ENCODE results near the gene DEFB129. TPM values are rescaled to one million over a fixed set of nuclear protein-coding genes. Genes with fewer than 3 reads are reported as not detected.
A peak's percentile ranks its signal among the peaks of the same experiment; 100 is the strongest.

DEFB129 gene
- total and polyA plus RNA-seq, 10 donors: not detected

- Histone ChIP-seq H3K27me3 (replicated peaks in 1 of 7) (peaks cover 0 to 5% (median 0%) of the 10 kb centered on the region in 7 donors), H3K4me1 (peaks cover 0 to 14% (median 9%) of the 10 kb centered on the region in 6 donors), H3K27ac (peak overlapping the region in 2 of 8 donors; percentile 14 to 26), H3K4me3 (peak overlapping the region in 7 of 8 donors; percentile 26 to 70 (median 42)), H3K36me3 (no peaks in the 10 kb centered on the region), H3K9me3 (no peaks in the 10 kb centered on the region)
- TF ChIP-seq POLR2A (IDR thresholded peaks at IDR 0.05) (no peak), POLR2AphosphoS5 (IDR thresholded peaks at IDR 0.05) (peak; percentile 37 to 78 (median 67)), CTCF (IDR thresholded peaks at IDR 0.05 in 8 of 11, conservative IDR thresholded peaks at IDR 0.05 in 3 of 11) (peak; percentile 93 to 98 (median 97))
- DNase-seq: peak; percentile 96
- intact Hi-C loops (cut with DNase I; ENCODE audit: low total_unique reads): loop anchor here (5.0 kb wide), 1 partner anchor 60 kb away; no protein-coding TSS in a partner anchor
- 8 to 9% (median 9%) methylated on average over 38 to 43 of the region's 43 CpGs for WGBS, 5 donors
Observed at GRCh38 chr20:266596-267562, 39.8 kb downstream of the DEFB129 start.

- TF ChIP-seq POLR2A (IDR thresholded peaks at IDR 0.05) (no peak), POLR2AphosphoS5 (IDR thresholded peaks at IDR 0.05) (no peak), CTCF (IDR thresholded peaks at IDR 0.05 in 8 of 11, conservative IDR thresholded peaks at IDR 0.05 in 3 of 11) (no peak)
- WGBS, 5 donors: 87 to 97% (median 90%) methylated on average over 4 to 5 of the region's 5 CpGs
- Histone ChIP-seq H3K9me3 (no peaks in the 10 kb centered on the region), H3K27ac (no peak overlapping the region), H3K4me3 (no peak overlapping the region), H3K27me3 (replicated peaks in 1 of 7) (peaks cover 0 to 5% (median 0%) of the 10 kb centered on the region in 7 donors), H3K36me3 (peaks cover 0 to 5% (median 0%) of the 10 kb centered on the region in 6 donors), H3K4me1 (peaks cover 0 to 14% (median 9%) of the 10 kb centered on the region in 6 donors)
- no peak for DNase-seq
- intact Hi-C loops (cut with DNase I; ENCODE audit: low total_unique reads): no loop called here
Observed at GRCh38 chr20:270517-270916, 43.5 kb downstream of the DEFB129 start.

GRCh38 chr20:271069-271468 lies 44.0 kb downstream of the DEFB129 start:
- TF ChIP-seq POLR2AphosphoS5 (IDR thresholded peaks at IDR 0.05): no peak
- TF ChIP-seq CTCF (IDR thresholded peaks at IDR 0.05 in 8 of 11, conservative IDR thresholded peaks at IDR 0.05 in 3 of 11): no peak
- TF ChIP-seq POLR2A (IDR thresholded peaks at IDR 0.05): no peak
- 88 to 96% (median 91%) methylated on average over 4 of the region's 4 CpGs for WGBS, 5 donors
- intact Hi-C loops (cut with DNase I; ENCODE audit: low total_unique reads): no loop called here
- H3K27me3 ChIP-seq (replicated peaks in 1 of 7): peaks cover 0 to 5% (median 0%) of the 10 kb centered on the region in 7 donors
- H3K9me3 ChIP-seq: no peaks in the 10 kb centered on the region
- H3K4me1 ChIP-seq: peaks cover 0 to 14% (median 9%) of the 10 kb centered on the region in 6 donors
- DNase-seq: no peak
- H3K36me3 ChIP-seq: peaks cover 0 to 10% (median 1%) of the 10 kb centered on the region in 6 donors
- H3K4me3 ChIP-seq: no peak overlapping the region
- H3K27ac ChIP-seq: no peak overlapping the region

DNA sequence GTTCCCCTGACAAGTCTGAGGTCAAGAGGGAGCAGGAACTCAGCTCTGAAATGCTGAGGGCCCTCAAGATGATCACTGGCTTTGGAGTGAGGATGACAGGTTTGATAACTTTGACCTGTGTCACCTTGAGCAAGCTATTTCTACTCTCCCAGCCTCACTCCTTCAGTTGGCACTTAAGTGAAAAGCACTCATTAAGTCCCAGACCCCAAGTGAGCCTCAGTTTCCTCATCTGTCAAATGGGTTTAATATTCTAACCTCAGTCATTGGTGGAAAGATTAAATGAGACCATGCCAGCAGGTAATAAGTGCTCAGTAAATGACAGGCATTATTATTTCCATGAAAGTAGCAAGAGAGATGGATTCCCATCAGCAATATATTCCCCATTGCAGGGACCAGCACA lies 44.5 kb downstream of the DEFB129 start:
- no peak for DNase-seq
- TF ChIP-seq CTCF (IDR thresholded peaks at IDR 0.05 in 8 of 11, conservative IDR thresholded peaks at IDR 0.05 in 3 of 11): no peak
- Histone ChIP-seq H3K9me3 (no peaks in the 10 kb centered on the region), H3K4me1 (peaks cover 0 to 9% (median 8%) of the 10 kb centered on the region in 6 donors), H3K4me3 (no peak overlapping the region), H3K36me3 (peaks cover 0 to 15% (median 3%) of the 10 kb centered on the region in 6 donors), H3K27me3 (replicated peaks in 1 of 7) (peaks cover 0 to 5% (median 0%) of the 10 kb centered on the region in 7 donors), H3K27ac (no peak overlapping the region)
- intact Hi-C loops (cut with DNase I; ENCODE audit: low total_unique reads): no loop called here

Measured in spleen (tissue), 11 donors.